Liver (tissue), 9 donors: ENCODE results near the gene SLC17A2. TPM values are rescaled to one million over a fixed set of nuclear protein-coding genes. Genes with fewer than 3 reads are reported as not detected.

ENCODE experiments used
- DNase-seq: peaks from one replicate; pipeline ENCODE4 v3.0.0-alpha.2; 2017; ENCODE audit warnings: low spot score
- H3K27ac ChIP-seq, 2 donors: one replicate each; pipeline ENCODE4 v1.7.0; 2013; ENCODE audit warnings: inconsistent platforms in 2 of 2, low read length in 2 of 2, control low read depth in 1 of 2, low read depth in 1 of 2, mild to moderate bottlenecking in 1 of 2
- H3K27me3 ChIP-seq, 4 donors: one replicate each; pipeline versions ENCODE4 v1.6.1 to v1.7.0; 2013; ENCODE audit warnings: low read length in 3 of 4, inconsistent platforms in 1 of 4, mild to moderate bottlenecking in 1 of 4, moderate library complexity in 1 of 4; ENCODE audit not compliant: control insufficient read depth in 4 of 4, insufficient read depth in 4 of 4
- H3K36me3 ChIP-seq, 4 donors: one replicate each; pipeline versions ENCODE4 v1.6.1 to v1.7.0; 2013; ENCODE audit warnings: low read length in 3 of 4, mild to moderate bottlenecking in 3 of 4, low read depth in 1 of 4, moderate library complexity in 1 of 4; ENCODE audit not compliant: control insufficient read depth in 4 of 4, insufficient read depth in 3 of 4
- H3K4me1 ChIP-seq, 4 donors: one replicate each; pipeline versions ENCODE4 v1.6.1 to v1.7.0; 2013; ENCODE audit warnings: low read length in 3 of 4, mild to moderate bottlenecking in 3 of 4, moderate library complexity in 1 of 4; ENCODE audit not compliant: control insufficient read depth in 4 of 4, insufficient read depth in 4 of 4
- H3K4me3 ChIP-seq, 3 donors: one replicate each; pipeline versions ENCODE4 v1.6.1 to v1.7.0; 2013; ENCODE audit warnings: low read length in 3 of 3, control low read depth in 1 of 3, low read depth in 1 of 3, mild to moderate bottlenecking in 1 of 3
- H3K9ac ChIP-seq, 2 donors: one replicate each; pipeline ENCODE4 v1.7.0; 2013; ENCODE audit warnings: low read length in 2 of 2, mild to moderate bottlenecking in 2 of 2, moderate library complexity in 2 of 2, control low read depth in 1 of 2, low read depth in 1 of 2
- H3K9me3 ChIP-seq, 4 donors: one replicate each; pipeline versions ENCODE4 v1.6.1 to v1.7.0; 2013; ENCODE audit warnings: low read length in 3 of 4; ENCODE audit not compliant: control insufficient read depth in 4 of 4
- EGR1 ChIP-seq, 2 donors: IDR thresholded peaks; 2 replicates each; pipeline ENCODE4 v1.6.1; 2016 to 2018; ENCODE audit warnings: antibody characterized with exemption in 2 of 2, low read depth in 2 of 2
- FOXA1 ChIP-seq: IDR thresholded peaks from 2 replicates; pipeline ENCODE4 v1.6.1; 2016; ENCODE audit warnings: antibody characterized with exemption
- FOXA2 ChIP-seq: IDR thresholded peaks from 2 replicates; pipeline ENCODE4 v1.6.1; 2016; ENCODE audit warnings: antibody characterized with exemption
- HNF4A ChIP-seq, 2 donors: conservative IDR thresholded peaks; 2 replicates each; pipeline ENCODE4 v1.6.1; 2016; ENCODE audit warnings: antibody characterized with exemption in 2 of 2, mild to moderate bottlenecking in 2 of 2
- HNF4G ChIP-seq: IDR thresholded peaks from 2 replicates; pipeline ENCODE4 v1.6.1; 2016; ENCODE audit warnings: antibody characterized with exemption
- JUND ChIP-seq, 2 donors: IDR thresholded peaks; 2 replicates each; pipeline ENCODE4 v1.6.1; 2016; ENCODE audit warnings: antibody characterized with exemption in 2 of 2
- NR2F2 ChIP-seq: IDR thresholded peaks from 2 replicates; pipeline ENCODE4 v1.6.1; 2016; ENCODE audit warnings: antibody characterized with exemption
- RAD21 ChIP-seq, 2 donors: IDR thresholded peaks; 2 replicates each; pipeline ENCODE4 v1.6.1; 2016; ENCODE audit warnings: antibody characterized with exemption in 2 of 2, mild to moderate bottlenecking in 2 of 2
- RXRA ChIP-seq, 2 donors: IDR thresholded peaks; 2 replicates each; pipeline ENCODE4 v1.6.1; 2017 to 2018; ENCODE audit warnings: antibody characterized with exemption in 2 of 2, mild to moderate bottlenecking in 1 of 2
- SP1 ChIP-seq: IDR thresholded peaks from 2 replicates; pipeline ENCODE4 v1.6.1; 2018; ENCODE audit warnings: antibody characterized with exemption, mild to moderate bottlenecking
- TAF1 ChIP-seq: conservative IDR thresholded peaks from 2 replicates; pipeline ENCODE4 v1.6.1; 2016; ENCODE audit warnings: antibody characterized with exemption, mild to moderate bottlenecking
- YY1 ChIP-seq: IDR thresholded peaks from 2 replicates; pipeline ENCODE4 v1.6.1; 2016; ENCODE audit warnings: antibody characterized with exemption, mild to moderate bottlenecking
- WGBS: extraction: QIAGEN DNeasy Blood & Tissue Kit; methylation state at CpG from one replicate; pipeline ENCODE4 v1.1.7; 2013; 5-methylcytosine and 5-hydroxymethylcytosine counted together
- polyA plus RNA-seq, 2 donors: library from polyadenylated mRNA; stranded (reverse) in 1 of 2; unstranded in 1 of 2; fragments of 200-250 nt in 1 of 2; fragments of >200 nt in 1 of 2; fragmentation: Nextera tagmentation in 1 of 2; extraction: Ambion mirVana in 1 of 2; gene quantifications; one replicate each; pipeline versions ENCODE4 v1.2.1 to v1.2.3, GENCODE V29; 2013 to 2015
- total RNA-seq, 2 donors: library from RNA; depleted of rRNA; stranded (reverse); fragments of >200 nt; gene quantifications; one replicate each; pipeline ENCODE4 v1.2.3, GENCODE V29; 2014
- TF ChIP-seq, protein P1 (sequence below): fragments of 150-350 bp; IDR thresholded peaks from 2 replicates; pipeline ENCODE4 v1.5.1; 2017; ENCODE audit warnings: improper control_type of control experiment, low read depth, low read length; ENCODE audit not compliant: missing input control
- TF ChIP-seq, protein P2 (sequence below): IDR thresholded peaks from 2 replicates; pipeline ENCODE4 v1.6.1; 2016; ENCODE audit warnings: antibody characterized with exemption
- TF ChIP-seq, protein P3 (sequence below): IDR thresholded peaks from 2 replicates; pipeline ENCODE4 v1.6.1; 2016; ENCODE audit warnings: antibody characterized with exemption, mild to moderate bottlenecking
- TF ChIP-seq, protein P4 (sequence below): IDR thresholded peaks from 2 replicates; pipeline ENCODE4 v1.6.1; 2016; ENCODE audit warnings: antibody characterized with exemption
- TF ChIP-seq, protein P5 (sequence below): IDR thresholded peaks from 2 replicates; pipeline ENCODE4 v1.6.1; 2016; ENCODE audit warnings: antibody characterized with exemption
- donor health status: healthy.
- donor health status: healthy.
- donor health status: healthy.
- donor health status: healthy.
- donor health status: healthy.

The SLC17A2 gene
- total and polyA plus RNA-seq, 4 donors, result 26.2 to 88.1 (median 37.8) TPM

DNA sequence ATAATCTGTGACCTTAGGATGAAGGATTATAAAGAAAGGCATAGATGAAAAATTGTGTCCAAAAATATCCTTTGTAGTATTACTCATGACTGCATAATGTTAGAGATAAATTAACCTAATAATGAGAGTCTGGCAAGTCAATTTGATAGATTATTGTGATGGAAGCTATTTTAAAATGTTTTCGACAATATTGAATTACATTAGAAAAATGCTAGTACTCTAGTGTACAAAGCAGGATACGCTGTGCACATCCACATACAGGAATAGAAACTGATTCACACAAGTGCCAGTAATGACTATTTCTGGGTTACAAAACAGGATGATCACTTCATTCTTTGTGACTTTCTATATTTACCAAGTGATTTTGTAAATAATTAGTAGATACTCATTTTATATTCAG, 3.3 kb downstream of the SLC17A2 start:
- Histone ChIP-seq H3K4me3 (no peak overlapping the region), H3K36me3 (peaks cover 0 to 15% (median 9%) of the 10 kb centered on the region in 4 donors), H3K27me3 (no peaks in the 10 kb centered on the region), H3K27ac (peak overlapping the region; percentile 89 to 96), H3K9me3 (no peaks in the 10 kb centered on the region), H3K9ac (no peak overlapping the region), H3K4me1 (peaks cover 5 to 42% (median 10%) of the 10 kb centered on the region in 4 donors)
- DNase-seq, result no peak
- WGBS, result 52% methylated on average over 2 of the region's 2 CpGs
- TF ChIP-seq, protein P1, sequence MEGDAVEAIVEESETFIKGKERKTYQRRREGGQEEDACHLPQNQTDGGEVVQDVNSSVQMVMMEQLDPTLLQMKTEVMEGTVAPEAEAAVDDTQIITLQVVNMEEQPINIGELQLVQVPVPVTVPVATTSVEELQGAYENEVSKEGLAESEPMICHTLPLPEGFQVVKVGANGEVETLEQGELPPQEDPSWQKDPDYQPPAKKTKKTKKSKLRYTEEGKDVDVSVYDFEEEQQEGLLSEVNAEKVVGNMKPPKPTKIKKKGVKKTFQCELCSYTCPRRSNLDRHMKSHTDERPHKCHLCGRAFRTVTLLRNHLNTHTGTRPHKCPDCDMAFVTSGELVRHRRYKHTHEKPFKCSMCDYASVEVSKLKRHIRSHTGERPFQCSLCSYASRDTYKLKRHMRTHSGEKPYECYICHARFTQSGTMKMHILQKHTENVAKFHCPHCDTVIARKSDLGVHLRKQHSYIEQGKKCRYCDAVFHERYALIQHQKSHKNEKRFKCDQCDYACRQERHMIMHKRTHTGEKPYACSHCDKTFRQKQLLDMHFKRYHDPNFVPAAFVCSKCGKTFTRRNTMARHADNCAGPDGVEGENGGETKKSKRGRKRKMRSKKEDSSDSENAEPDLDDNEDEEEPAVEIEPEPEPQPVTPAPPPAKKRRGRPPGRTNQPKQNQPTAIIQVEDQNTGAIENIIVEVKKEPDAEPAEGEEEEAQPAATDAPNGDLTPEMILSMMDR, result no peak
- no peak for TF ChIP-seq FOXA2
- TF ChIP-seq, protein P2, sequence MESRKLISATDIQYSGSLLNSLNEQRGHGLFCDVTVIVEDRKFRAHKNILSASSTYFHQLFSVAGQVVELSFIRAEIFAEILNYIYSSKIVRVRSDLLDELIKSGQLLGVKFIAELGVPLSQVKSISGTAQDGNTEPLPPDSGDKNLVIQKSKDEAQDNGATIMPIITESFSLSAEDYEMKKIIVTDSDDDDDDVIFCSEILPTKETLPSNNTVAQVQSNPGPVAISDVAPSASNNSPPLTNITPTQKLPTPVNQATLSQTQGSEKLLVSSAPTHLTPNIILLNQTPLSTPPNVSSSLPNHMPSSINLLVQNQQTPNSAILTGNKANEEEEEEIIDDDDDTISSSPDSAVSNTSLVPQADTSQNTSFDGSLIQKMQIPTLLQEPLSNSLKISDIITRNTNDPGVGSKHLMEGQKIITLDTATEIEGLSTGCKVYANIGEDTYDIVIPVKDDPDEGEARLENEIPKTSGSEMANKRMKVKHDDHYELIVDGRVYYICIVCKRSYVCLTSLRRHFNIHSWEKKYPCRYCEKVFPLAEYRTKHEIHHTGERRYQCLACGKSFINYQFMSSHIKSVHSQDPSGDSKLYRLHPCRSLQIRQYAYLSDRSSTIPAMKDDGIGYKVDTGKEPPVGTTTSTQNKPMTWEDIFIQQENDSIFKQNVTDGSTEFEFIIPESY, result no peak
- TF ChIP-seq, protein P3, sequence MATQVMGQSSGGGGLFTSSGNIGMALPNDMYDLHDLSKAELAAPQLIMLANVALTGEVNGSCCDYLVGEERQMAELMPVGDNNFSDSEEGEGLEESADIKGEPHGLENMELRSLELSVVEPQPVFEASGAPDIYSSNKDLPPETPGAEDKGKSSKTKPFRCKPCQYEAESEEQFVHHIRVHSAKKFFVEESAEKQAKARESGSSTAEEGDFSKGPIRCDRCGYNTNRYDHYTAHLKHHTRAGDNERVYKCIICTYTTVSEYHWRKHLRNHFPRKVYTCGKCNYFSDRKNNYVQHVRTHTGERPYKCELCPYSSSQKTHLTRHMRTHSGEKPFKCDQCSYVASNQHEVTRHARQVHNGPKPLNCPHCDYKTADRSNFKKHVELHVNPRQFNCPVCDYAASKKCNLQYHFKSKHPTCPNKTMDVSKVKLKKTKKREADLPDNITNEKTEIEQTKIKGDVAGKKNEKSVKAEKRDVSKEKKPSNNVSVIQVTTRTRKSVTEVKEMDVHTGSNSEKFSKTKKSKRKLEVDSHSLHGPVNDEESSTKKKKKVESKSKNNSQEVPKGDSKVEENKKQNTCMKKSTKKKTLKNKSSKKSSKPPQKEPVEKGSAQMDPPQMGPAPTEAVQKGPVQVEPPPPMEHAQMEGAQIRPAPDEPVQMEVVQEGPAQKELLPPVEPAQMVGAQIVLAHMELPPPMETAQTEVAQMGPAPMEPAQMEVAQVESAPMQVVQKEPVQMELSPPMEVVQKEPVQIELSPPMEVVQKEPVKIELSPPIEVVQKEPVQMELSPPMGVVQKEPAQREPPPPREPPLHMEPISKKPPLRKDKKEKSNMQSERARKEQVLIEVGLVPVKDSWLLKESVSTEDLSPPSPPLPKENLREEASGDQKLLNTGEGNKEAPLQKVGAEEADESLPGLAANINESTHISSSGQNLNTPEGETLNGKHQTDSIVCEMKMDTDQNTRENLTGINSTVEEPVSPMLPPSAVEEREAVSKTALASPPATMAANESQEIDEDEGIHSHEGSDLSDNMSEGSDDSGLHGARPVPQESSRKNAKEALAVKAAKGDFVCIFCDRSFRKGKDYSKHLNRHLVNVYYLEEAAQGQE, result no peak
- no peak for TF ChIP-seq RXRA (IDR thresholded peaks at IDR 0.05)
- TF ChIP-seq HNF4A (conservative IDR thresholded peaks at IDR 0.05), result no peak
- TF ChIP-seq, protein P4, sequence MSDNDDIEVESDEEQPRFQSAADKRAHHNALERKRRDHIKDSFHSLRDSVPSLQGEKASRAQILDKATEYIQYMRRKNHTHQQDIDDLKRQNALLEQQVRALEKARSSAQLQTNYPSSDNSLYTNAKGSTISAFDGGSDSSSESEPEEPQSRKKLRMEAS, result no peak
- no peak for TF ChIP-seq HNF4G
- no peak for TF ChIP-seq EGR1 (IDR thresholded peaks at IDR 0.05; ENCODE audit: low read depth in 2 of 2)
- no peak for TF ChIP-seq YY1
- no peak for TF ChIP-seq SP1
- no peak for TF ChIP-seq RAD21 (IDR thresholded peaks at IDR 0.05)
- TF ChIP-seq FOXA1, result no peak

DNA sequence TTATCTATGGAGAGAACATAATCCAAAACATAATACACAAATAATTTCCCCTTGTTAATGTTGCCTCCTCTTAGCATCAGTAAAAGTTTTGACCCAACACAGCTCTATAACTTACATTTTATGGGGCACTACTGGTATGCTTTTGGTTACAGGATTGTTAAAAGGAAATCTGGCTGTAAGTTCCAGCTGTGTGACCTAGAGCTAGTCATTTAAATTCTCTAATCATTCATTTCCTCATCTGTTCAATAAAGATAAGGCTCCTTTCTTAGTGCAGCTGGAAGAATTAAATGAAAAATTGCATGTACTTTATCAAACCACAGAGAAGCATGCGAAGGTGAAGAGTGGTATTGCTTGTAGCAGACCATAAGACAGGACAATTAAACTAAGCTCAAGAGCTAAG, 4.6 kb downstream of the SLC17A2 start:
- peak overlapping the region in 1 of 2 donors; percentile 96 for H3K27ac ChIP-seq
- H3K36me3 ChIP-seq, result peaks cover 2 to 19% (median 13%) of the 10 kb centered on the region in 4 donors
- H3K9me3 ChIP-seq, result no peaks in the 10 kb centered on the region
- 79% methylated on average over 1 of the region's 1 CpG for WGBS
- no peaks in the 10 kb centered on the region for H3K27me3 ChIP-seq
- no peak overlapping the region for H3K9ac ChIP-seq
- H3K4me3 ChIP-seq, result no peak overlapping the region
- no peak for TF ChIP-seq SP1
- TF ChIP-seq TAF1, result no peak
- TF ChIP-seq RXRA (IDR thresholded peaks at IDR 0.05), result no peak
- TF ChIP-seq YY1, result no peak
- TF ChIP-seq, protein P5, sequence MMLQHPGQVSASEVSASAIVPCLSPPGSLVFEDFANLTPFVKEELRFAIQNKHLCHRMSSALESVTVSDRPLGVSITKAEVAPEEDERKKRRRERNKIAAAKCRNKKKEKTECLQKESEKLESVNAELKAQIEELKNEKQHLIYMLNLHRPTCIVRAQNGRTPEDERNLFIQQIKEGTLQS, result no peak
- TF ChIP-seq, protein P1, result no peak
- TF ChIP-seq, protein P3, result no peak
- no peak for TF ChIP-seq JUND (IDR thresholded peaks at IDR 0.05)
- TF ChIP-seq, protein P4, result no peak
- TF ChIP-seq NR2F2, result no peak
- no peak for TF ChIP-seq FOXA2
- no peak for TF ChIP-seq FOXA1
- peaks cover 3 to 33% (median 7%) of the 10 kb centered on the region in 4 donors for H3K4me1 ChIP-seq
- DNase-seq, result no peak
